SU-DHL-6 (cell line): ENCODE results near the gene DYNLT3.

Experiments used
- CTCF ChIP-seq: fragments of 200-600 bp; sonication (generic); IDR thresholded peaks from one replicate; pipeline ENCODE4 v1.5.1; 2017; ENCODE audit warnings: antibody characterized with exemption, mild to moderate bottlenecking, low read length, moderate library complexity; ENCODE audit not compliant: insufficient read depth, poor library complexity, severe bottlenecking
- EZH2phosphoT487 ChIP-seq: fragments of 200-600 bp; sonication (generic), shearing (Covaris generic); conservative IDR thresholded peaks from 2 replicates; pipeline ENCODE4 v1.6.1; 2018; ENCODE audit warnings: mild to moderate bottlenecking, antibody characterized with exemption, low read length, moderate library complexity, mixed read lengths

GRCh38 chrX:37846934-37847732 is at the start of gene DYNLT3:
- TF ChIP-seq CTCF (no peak), EZH2phosphoT487 (no peak)
